ENCODE results near the gene TUBD1. TPM values are rescaled to one million over a fixed set of nuclear protein-coding genes. Genes with fewer than 3 reads are reported as not detected.

Gene TUBD1
- total and polyA plus RNA-seq, 2 of the 13 experiments (the other 11 are each of a cell fraction or from before 2014, with no cell fraction given) = 18.2 to 25.9 TPM

- TF ChIP-seq NCOA2 (CRISPR knock-in tag; IDR thresholded peaks at IDR 0.05) (peak; percentile 96), ZNF446 (CRISPR knock-in tag; IDR thresholded peaks at IDR 0.05) (no peak), PTBP1 (IDR thresholded peaks at IDR 0.05; ENCODE audit: low read depth, low read length, poor library complexity, severe bottlenecking) (no peak), RXRB (CRISPR knock-in tag; IDR thresholded peaks at IDR 0.05; ENCODE audit: borderline replicate concordance) (peak; percentile 90), ZNF317 (CRISPR knock-in tag; IDR thresholded peaks at IDR 0.05) (0 out of 2 replicates have a peak, but pooled peaks have one; percentile 30), ZNF614 (CRISPR knock-in tag; IDR thresholded peaks at IDR 0.05; ENCODE audit: borderline replicate concordance) (0 out of 2 replicates have a peak, but pooled peaks have one; percentile 23), REPIN1 (CRISPR knock-in tag; IDR thresholded peaks at IDR 0.05; ENCODE audit: borderline replicate concordance, low read depth) (peak; percentile 31; the same call in 1 of the 2 replicates), TEAD3 (CRISPR knock-in tag; optimal IDR thresholded peaks at IDR 0.05; ENCODE audit: borderline replicate concordance) (peak; percentile 94), ZFP36 (IDR thresholded peaks at IDR 0.05; ENCODE audit: borderline replicate concordance, low read depth, low read length, partially characterized antibody) (no peak), ZMYM4 (CRISPR knock-in tag; IDR thresholded peaks at IDR 0.05) (no peak), ZNF670 (CRISPR knock-in tag; IDR thresholded peaks at IDR 0.05; ENCODE audit: borderline replicate concordance) (no peak), MAF1 (CRISPR knock-in tag; IDR thresholded peaks at IDR 0.05; ENCODE audit: borderline replicate concordance) (peak; percentile 87; the same call in 1 of the 2 replicates), RAD21 (CRISPR knock-in tag; IDR thresholded peaks at IDR 0.05) (peak; percentile 28; the same call in 1 of the 2 replicates), E2F1 (CRISPR knock-in tag; IDR thresholded peaks at IDR 0.05) (peak; percentile 53; the same call in 1 of the 2 replicates), TRAFD1 (CRISPR knock-in tag; IDR thresholded peaks at IDR 0.05; ENCODE audit: borderline replicate concordance) (no peak), ZC3H13 (CRISPR knock-in tag; IDR thresholded peaks at IDR 0.05) (no peak), ZNF180 (CRISPR knock-in tag; IDR thresholded peaks at IDR 0.05; ENCODE audit: borderline replicate concordance, low read depth) (0 out of 2 replicates have a peak, but pooled peaks have one; percentile 73), ZNF547 (CRISPR knock-in tag; IDR thresholded peaks at IDR 0.05) (no peak), ZMYM3 (CRISPR knock-in tag; IDR thresholded peaks at IDR 0.05) (no peak), STAG1 (CRISPR knock-in tag; IDR thresholded peaks at IDR 0.05) (no peak), NR1H2 (CRISPR knock-in tag; IDR thresholded peaks at IDR 0.05; ENCODE audit: borderline replicate concordance, low read depth) (no peak)
- TF ChIP-seq, protein P1, sequence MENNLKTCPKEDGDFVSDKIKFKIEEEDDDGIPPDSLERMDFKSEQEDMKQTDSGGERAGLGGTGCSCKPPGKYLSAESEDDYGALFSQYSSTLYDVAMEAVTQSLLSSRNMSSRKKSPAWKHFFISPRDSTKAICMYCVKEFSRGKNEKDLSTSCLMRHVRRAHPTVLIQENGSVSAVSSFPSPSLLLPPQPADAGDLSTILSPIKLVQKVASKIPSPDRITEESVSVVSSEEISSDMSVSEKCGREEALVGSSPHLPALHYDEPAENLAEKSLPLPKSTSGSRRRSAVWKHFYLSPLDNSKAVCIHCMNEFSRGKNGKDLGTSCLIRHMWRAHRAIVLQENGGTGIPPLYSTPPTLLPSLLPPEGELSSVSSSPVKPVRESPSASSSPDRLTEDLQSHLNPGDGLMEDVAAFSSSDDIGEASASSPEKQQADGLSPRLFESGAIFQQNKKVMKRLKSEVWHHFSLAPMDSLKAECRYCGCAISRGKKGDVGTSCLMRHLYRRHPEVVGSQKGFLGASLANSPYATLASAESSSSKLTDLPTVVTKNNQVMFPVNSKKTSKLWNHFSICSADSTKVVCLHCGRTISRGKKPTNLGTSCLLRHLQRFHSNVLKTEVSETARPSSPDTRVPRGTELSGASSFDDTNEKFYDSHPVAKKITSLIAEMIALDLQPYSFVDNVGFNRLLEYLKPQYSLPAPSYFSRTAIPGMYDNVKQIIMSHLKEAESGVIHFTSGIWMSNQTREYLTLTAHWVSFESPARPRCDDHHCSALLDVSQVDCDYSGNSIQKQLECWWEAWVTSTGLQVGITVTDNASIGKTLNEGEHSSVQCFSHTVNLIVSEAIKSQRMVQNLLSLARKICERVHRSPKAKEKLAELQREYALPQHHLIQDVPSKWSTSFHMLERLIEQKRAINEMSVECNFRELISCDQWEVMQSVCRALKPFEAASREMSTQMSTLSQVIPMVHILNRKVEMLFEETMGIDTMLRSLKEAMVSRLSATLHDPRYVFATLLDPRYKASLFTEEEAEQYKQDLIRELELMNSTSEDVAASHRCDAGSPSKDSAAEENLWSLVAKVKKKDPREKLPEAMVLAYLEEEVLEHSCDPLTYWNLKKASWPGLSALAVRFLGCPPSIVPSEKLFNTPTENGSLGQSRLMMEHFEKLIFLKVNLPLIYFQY (CRISPR knock-in tag; IDR thresholded peaks at IDR 0.05; ENCODE audit: borderline replicate concordance) = peak; percentile 67; the same call in 1 of the 2 replicates
These were observed 46.2 kb downstream of the TUBD1 start (continued) for GRCh38 chr17:59846394-59847165.
